ENCODE results near the gene MRPL22.
"Not testable (repeated sequence)": the region's sequence is repeated elsewhere in the genome, so short reads cannot be mapped to it uniquely, and the experiment has no call there.

The MRPL22 gene

GRCh38 chr5:154940772-154941620 is at the start of gene MRPL22:
Gene MRPL22 (plus strand): TSS chr5:154941073. CDS start chr5:154941111, 38 bp downstream.
- peak; percentile 93 for DNase-seq
- in situ Hi-C loops (cut with MboI; ENCODE audit: low pct_unique_long_range_greater_than_20kb, low sequenced_read_pairs): no loop called here

- in situ Hi-C loops (cut with MboI; ENCODE audit: low pct_unique_long_range_greater_than_20kb, low sequenced_read_pairs): no loop called here
- no peak for DNase-seq
Measured at GRCh38 chr5:154892369-154892771, 48.5 kb upstream of the MRPL22 start.

- DNase-seq: no peak
- in situ Hi-C loops (cut with MboI; ENCODE audit: low pct_unique_long_range_greater_than_20kb, low sequenced_read_pairs): no loop called here
Measured at GRCh38 chr5:154893381-154893780, 47.5 kb upstream of the MRPL22 start.

GRCh38 chr5:154895606-154896561 is 45.0 kb upstream of the MRPL22 start:
- DNase-seq: no peak
- in situ Hi-C loops (cut with MboI; ENCODE audit: low pct_unique_long_range_greater_than_20kb, low sequenced_read_pairs): no loop called here

GRCh38 chr5:154896562-154897165 is 44.2 kb upstream of the MRPL22 start:
- in situ Hi-C loops (cut with MboI; ENCODE audit: low pct_unique_long_range_greater_than_20kb, low sequenced_read_pairs): no loop called here
- DNase-seq: no peak

GRCh38 chr5:154898210-154898609 is 42.7 kb upstream of the MRPL22 start:
- in situ Hi-C loops (cut with MboI; ENCODE audit: low pct_unique_long_range_greater_than_20kb, low sequenced_read_pairs): no loop called here
- no peak for DNase-seq

- DNase-seq: no peak
- in situ Hi-C loops (cut with MboI; ENCODE audit: low pct_unique_long_range_greater_than_20kb, low sequenced_read_pairs): no loop called here
Measured at GRCh38 chr5:154899151-154899816, 41.6 kb upstream of the MRPL22 start.

GRCh38 chr5:154900066-154900465 is 40.8 kb upstream of the MRPL22 start:
- DNase-seq: no peak
- in situ Hi-C loops (cut with MboI; ENCODE audit: low pct_unique_long_range_greater_than_20kb, low sequenced_read_pairs): no loop called here

GRCh38 chr5:154901276-154901675 is 39.6 kb upstream of the MRPL22 start:
- in situ Hi-C loops (cut with MboI; ENCODE audit: low pct_unique_long_range_greater_than_20kb, low sequenced_read_pairs): no loop called here

GRCh38 chr5:154901913-154902312 is 39.0 kb upstream of the MRPL22 start:
- in situ Hi-C loops (cut with MboI; ENCODE audit: low pct_unique_long_range_greater_than_20kb, low sequenced_read_pairs): no loop called here
- no peak for DNase-seq

More at GRCh38 chr5:154901276-154901675, 39.6 kb upstream of the MRPL22 start:
- DNase-seq: no peak

- DNase-seq; in situ Hi-C loops (cut with MboI; ENCODE audit: low pct_unique_long_range_greater_than_20kb, low sequenced_read_pairs): not testable (repeated sequence)
Measured at GRCh38 chr5:154905601-154906000, 35.3 kb upstream of the MRPL22 start.

- in situ Hi-C loops (cut with MboI; ENCODE audit: low pct_unique_long_range_greater_than_20kb, low sequenced_read_pairs): no loop called here
- DNase-seq: no peak
Measured at GRCh38 chr5:154916874-154917273, 24.0 kb upstream of the MRPL22 start.

GRCh38 chr5:154917757-154918156 is 23.1 kb upstream of the MRPL22 start:
- in situ Hi-C loops (cut with MboI; ENCODE audit: low pct_unique_long_range_greater_than_20kb, low sequenced_read_pairs): no loop called here
- no peak for DNase-seq

- in situ Hi-C loops (cut with MboI; ENCODE audit: low pct_unique_long_range_greater_than_20kb, low sequenced_read_pairs): no loop called here
- no peak for DNase-seq
Measured at GRCh38 chr5:154923441-154924430, 17.1 kb upstream of the MRPL22 start.

GRCh38 chr5:154933537-154933936 is 7.3 kb upstream of the MRPL22 start:
- no peak for DNase-seq
- in situ Hi-C loops (cut with MboI; ENCODE audit: low pct_unique_long_range_greater_than_20kb, low sequenced_read_pairs): no loop called here

- no peak for DNase-seq
- in situ Hi-C loops (cut with MboI; ENCODE audit: low pct_unique_long_range_greater_than_20kb, low sequenced_read_pairs): no loop called here
Measured at GRCh38 chr5:154934881-154935280, 6.0 kb upstream of the MRPL22 start.

GRCh38 chr5:154937186-154937717 is 3.6 kb upstream of the MRPL22 start:
- no peak for DNase-seq
- in situ Hi-C loops (cut with MboI; ENCODE audit: low pct_unique_long_range_greater_than_20kb, low sequenced_read_pairs): no loop called here

All from KBM-7 (cell line).